ENCODE data around the gene KDSR. TPM values are rescaled to one million over a fixed set of nuclear protein-coding genes. Genes with fewer than 3 reads are reported as not detected.

The KDSR gene
- polyA plus RNA-seq, 2 of the 4 experiments (the other 2 are of a cell fraction): 13.6 to 21.2 TPM

DNA sequence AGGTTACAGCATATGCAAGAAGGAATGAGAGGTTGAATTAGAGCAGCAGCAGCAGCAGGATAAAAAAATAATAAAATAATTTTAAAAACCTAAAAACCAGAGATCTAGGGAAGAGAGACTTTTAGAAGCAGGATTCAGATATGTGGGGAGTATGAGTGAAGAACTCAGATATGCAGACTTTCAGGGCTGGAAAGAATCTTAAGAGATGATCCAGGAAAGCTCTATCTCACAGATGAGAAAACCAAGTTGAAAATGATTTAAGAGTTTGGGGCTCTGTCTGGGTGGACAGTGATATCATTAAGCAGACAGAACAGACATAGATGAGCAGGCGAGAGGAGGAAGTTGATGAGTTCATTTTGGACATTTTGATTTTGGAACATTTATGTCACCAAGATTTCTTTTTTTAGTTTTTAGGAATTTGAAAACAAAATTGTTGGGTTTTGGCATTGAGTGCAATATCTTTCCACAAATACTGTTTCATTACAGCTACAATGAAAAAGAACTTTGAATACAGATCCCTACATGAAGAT is 79.2 kb downstream of the KDSR start:
- no peaks in the 10 kb centered on the region for H3K9me3 ChIP-seq
- no peaks in the 10 kb centered on the region for H3K4me1 ChIP-seq
- H3K27ac ChIP-seq: no peak overlapping the region
- ChIA-PET POLR2A (no interaction called here), CTCF (no interaction called here)
- no peak overlapping the region for H3K4me3 ChIP-seq
- FAIRE-seq (no peak), DNase-seq (ENCODE audit: low read depth in 1 of 2, low spot score in 1 of 2) (no peak), ATAC-seq (no peak)
- TF ChIP-seq EHMT2 (IDR thresholded peaks at IDR 0.05; ENCODE audit: low read depth) (no peak), POLR2AphosphoS2 (conservative IDR thresholded peaks at IDR 0.05; ENCODE audit: low read length) (no peak), KDM5A (IDR thresholded peaks at IDR 0.05) (no peak), HEYL (CRISPR knock-in tag; IDR thresholded peaks at IDR 0.05) (no peak), CEBPB (IDR thresholded peaks at IDR 0.05) (no peak), BHLHE40 (IDR thresholded peaks at IDR 0.05; ENCODE audit: low read depth, low read length) (no peak), POLR2A (IDR thresholded peaks at IDR 0.05; ENCODE audit: low read length) (no peak), TFCP2L1 (CRISPR knock-in tag; IDR thresholded peaks at IDR 0.05) (no peak)
- TF ChIP-seq, protein P1, sequence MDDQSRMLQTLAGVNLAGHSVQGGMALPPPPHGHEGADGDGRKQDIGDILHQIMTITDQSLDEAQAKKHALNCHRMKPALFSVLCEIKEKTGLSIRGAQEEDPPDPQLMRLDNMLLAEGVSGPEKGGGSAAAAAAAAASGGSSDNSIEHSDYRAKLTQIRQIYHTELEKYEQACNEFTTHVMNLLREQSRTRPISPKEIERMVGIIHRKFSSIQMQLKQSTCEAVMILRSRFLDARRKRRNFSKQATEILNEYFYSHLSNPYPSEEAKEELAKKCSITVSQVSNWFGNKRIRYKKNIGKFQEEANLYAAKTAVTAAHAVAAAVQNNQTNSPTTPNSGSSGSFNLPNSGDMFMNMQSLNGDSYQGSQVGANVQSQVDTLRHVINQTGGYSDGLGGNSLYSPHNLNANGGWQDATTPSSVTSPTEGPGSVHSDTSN (IDR thresholded peaks at IDR 0.05): no peak
- TF ChIP-seq, protein P2, sequence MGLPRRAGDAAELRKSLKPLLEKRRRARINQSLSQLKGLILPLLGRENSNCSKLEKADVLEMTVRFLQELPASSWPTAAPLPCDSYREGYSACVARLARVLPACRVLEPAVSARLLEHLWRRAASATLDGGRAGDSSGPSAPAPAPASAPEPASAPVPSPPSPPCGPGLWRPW (IDR thresholded peaks at IDR 0.05): no peak
- TF ChIP-seq, protein P3, sequence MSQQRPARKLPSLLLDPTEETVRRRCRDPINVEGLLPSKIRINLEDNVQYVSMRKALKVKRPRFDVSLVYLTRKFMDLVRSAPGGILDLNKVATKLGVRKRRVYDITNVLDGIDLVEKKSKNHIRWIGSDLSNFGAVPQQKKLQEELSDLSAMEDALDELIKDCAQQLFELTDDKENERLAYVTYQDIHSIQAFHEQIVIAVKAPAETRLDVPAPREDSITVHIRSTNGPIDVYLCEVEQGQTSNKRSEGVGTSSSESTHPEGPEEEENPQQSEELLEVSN (IDR thresholded peaks at IDR 0.05; ENCODE audit: borderline replicate concordance, low read depth): no peak
- TF ChIP-seq, protein P4, sequence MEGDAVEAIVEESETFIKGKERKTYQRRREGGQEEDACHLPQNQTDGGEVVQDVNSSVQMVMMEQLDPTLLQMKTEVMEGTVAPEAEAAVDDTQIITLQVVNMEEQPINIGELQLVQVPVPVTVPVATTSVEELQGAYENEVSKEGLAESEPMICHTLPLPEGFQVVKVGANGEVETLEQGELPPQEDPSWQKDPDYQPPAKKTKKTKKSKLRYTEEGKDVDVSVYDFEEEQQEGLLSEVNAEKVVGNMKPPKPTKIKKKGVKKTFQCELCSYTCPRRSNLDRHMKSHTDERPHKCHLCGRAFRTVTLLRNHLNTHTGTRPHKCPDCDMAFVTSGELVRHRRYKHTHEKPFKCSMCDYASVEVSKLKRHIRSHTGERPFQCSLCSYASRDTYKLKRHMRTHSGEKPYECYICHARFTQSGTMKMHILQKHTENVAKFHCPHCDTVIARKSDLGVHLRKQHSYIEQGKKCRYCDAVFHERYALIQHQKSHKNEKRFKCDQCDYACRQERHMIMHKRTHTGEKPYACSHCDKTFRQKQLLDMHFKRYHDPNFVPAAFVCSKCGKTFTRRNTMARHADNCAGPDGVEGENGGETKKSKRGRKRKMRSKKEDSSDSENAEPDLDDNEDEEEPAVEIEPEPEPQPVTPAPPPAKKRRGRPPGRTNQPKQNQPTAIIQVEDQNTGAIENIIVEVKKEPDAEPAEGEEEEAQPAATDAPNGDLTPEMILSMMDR (IDR thresholded peaks at IDR 0.05): no peak
- no peak overlapping the region for H3K4me2 ChIP-seq
- 16% methylated on average over 1 of the region's 1 CpG for WGBS (ENCODE audit: missing lambda C conversion rate)

DNA sequence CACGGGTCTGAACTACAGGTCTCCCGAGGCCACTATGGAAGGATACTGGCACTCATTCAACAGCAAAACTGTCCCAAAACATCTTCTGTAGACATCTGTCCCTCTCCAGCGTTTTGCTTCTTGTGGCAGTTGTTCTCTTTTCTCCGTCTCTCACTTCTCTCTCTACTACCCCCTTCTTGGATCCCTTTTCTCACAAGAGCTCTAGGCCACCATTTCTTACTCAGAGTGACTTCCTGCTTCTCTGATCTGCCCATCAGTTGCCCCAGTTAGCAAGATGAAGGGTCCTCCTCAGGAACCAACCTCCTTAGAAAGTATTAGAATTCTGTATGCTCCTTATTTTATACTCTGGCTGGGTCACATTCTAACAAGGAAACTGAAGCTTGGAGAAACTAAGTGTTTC is 80.1 kb downstream of the KDSR start:
- ATAC-seq (no peak), DNase-seq (ENCODE audit: low read depth in 1 of 2, low spot score in 1 of 2) (no peak), FAIRE-seq (no peak)
- ChIA-PET POLR2A (no interaction called here), CTCF (no interaction called here)
- Histone ChIP-seq H3K4me1 (no peaks in the 10 kb centered on the region), H3K27ac (no peak overlapping the region), H3K4me3 (no peak overlapping the region), H3K4me2 (no peak overlapping the region), H3K9me3 (no peaks in the 10 kb centered on the region)
- TF ChIP-seq CBX2 (IDR thresholded peaks at IDR 0.05; ENCODE audit: borderline replicate concordance, low read depth): no peak
- TF ChIP-seq ZNF302 (CRISPR knock-in tag; IDR thresholded peaks at IDR 0.05): no peak
- no peak for TF ChIP-seq RARB (CRISPR knock-in tag; IDR thresholded peaks at IDR 0.05)
- no peak for TF ChIP-seq ZC3H11A (IDR thresholded peaks at IDR 0.05)
- TF ChIP-seq EHMT2 (IDR thresholded peaks at IDR 0.05; ENCODE audit: low read depth): no peak
- WGBS (ENCODE audit: missing lambda C conversion rate): 8% methylated on average over 4 of the region's 4 CpGs

DNA sequence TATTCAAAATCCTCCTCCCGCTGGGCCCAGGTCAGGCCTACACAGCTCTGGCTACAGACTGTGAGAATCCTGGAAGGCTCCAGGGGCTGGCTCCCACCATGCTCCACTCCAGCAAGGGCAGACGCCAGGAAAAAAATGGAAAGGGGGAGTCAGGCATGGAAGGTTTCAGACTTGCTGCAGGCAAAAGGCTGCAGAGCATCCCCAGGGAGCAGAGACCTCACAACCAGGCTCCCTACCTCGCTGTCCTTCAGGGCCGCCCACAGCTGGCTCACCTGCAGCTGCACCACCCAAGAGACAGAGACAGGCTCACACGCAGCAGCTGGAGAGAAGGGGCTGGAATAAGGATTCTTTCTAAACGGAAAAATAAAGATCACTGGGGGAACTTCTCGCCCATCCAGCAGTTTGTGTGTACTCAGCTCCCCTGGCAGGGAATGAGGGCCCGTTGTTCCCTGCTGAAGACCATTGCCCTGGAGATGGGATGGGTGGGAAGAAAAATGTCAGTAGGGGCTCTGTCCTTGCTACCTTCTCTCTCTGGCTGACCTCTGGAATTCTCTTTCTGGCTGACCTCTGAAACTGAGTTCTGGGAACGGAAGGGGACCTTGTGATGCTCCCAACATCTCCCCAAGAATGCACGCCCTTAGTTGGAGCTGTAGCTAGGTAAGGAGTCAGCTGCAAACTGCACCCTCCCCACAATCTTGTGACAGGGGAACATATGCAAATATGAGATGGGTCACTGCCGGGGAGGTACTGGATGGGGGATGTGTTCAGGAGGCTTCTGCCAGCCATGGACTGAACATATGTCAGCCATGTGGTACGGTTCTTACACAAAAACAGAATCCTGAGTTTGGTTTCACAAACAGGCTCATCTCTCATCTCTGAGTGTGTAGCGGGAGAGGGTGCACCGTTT is 81.9 kb downstream of the KDSR start:
- ATAC-seq (no peak), DNase-seq (ENCODE audit: low read depth in 1 of 2, low spot score in 1 of 2) (no peak), FAIRE-seq (no peak)
- POLR2A ChIA-PET: no interaction called here
- Histone ChIP-seq H3K27ac (no peak overlapping the region), H3K4me2 (no peak overlapping the region), H3K4me1 (no peaks in the 10 kb centered on the region), H3K9me3 (no peaks in the 10 kb centered on the region), H3K4me3 (no peak overlapping the region)
- 26% methylated on average over 14 of the region's 14 CpGs for WGBS (ENCODE audit: missing lambda C conversion rate)
- CTCF ChIA-PET: interaction anchor here (0.8 to 1.0 kb wide), 2 partner anchors 9 to 28 kb away, joined by 3 read pairs; no protein-coding TSS in a partner anchor
- TF ChIP-seq MAFK (IDR thresholded peaks at IDR 0.05; ENCODE audit: partially characterized antibody) (no peak), CHD4 (IDR thresholded peaks at IDR 0.05; ENCODE audit: borderline replicate concordance) (no peak), ZC3H11A (IDR thresholded peaks at IDR 0.05) (no peak), BHLHE40 (IDR thresholded peaks at IDR 0.05; ENCODE audit: low read depth, low read length) (no peak), EHMT2 (IDR thresholded peaks at IDR 0.05; ENCODE audit: low read depth) (no peak), ZFP36 (IDR thresholded peaks at IDR 0.05; ENCODE audit: borderline replicate concordance, partially characterized antibody) (no peak), SREBF2 (IDR thresholded peaks at IDR 0.05) (no peak), RFX5 (IDR thresholded peaks at IDR 0.05) (no peak), FOSB (CRISPR knock-in tag; IDR thresholded peaks at IDR 0.05) (no peak), SMC3 (IDR thresholded peaks at IDR 0.05) (no peak)
- TF ChIP-seq, protein P5, sequence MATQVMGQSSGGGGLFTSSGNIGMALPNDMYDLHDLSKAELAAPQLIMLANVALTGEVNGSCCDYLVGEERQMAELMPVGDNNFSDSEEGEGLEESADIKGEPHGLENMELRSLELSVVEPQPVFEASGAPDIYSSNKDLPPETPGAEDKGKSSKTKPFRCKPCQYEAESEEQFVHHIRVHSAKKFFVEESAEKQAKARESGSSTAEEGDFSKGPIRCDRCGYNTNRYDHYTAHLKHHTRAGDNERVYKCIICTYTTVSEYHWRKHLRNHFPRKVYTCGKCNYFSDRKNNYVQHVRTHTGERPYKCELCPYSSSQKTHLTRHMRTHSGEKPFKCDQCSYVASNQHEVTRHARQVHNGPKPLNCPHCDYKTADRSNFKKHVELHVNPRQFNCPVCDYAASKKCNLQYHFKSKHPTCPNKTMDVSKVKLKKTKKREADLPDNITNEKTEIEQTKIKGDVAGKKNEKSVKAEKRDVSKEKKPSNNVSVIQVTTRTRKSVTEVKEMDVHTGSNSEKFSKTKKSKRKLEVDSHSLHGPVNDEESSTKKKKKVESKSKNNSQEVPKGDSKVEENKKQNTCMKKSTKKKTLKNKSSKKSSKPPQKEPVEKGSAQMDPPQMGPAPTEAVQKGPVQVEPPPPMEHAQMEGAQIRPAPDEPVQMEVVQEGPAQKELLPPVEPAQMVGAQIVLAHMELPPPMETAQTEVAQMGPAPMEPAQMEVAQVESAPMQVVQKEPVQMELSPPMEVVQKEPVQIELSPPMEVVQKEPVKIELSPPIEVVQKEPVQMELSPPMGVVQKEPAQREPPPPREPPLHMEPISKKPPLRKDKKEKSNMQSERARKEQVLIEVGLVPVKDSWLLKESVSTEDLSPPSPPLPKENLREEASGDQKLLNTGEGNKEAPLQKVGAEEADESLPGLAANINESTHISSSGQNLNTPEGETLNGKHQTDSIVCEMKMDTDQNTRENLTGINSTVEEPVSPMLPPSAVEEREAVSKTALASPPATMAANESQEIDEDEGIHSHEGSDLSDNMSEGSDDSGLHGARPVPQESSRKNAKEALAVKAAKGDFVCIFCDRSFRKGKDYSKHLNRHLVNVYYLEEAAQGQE (IDR thresholded peaks at IDR 0.05): no peak
- TF ChIP-seq, protein P1 (IDR thresholded peaks at IDR 0.05): no peak

Measured in A549 (cell line).